ENCODE data around the gene ZNF76.

ZNF76 gene

GRCh38 chr6:35272005-35272404, 12.5 kb downstream of the ZNF76 start:
- DNase-seq, result no peak

GRCh38 chr6:35273822-35274559, 14.5 kb downstream of the ZNF76 start:
- no peak for DNase-seq

- no peak for DNase-seq
Measured at GRCh38 chr6:35275744-35276260, 16.3 kb downstream of the ZNF76 start.

GRCh38 chr6:35278708-35279107, 19.2 kb downstream of the ZNF76 start:
- no peak for DNase-seq

- DNase-seq, result no peak
Measured at GRCh38 chr6:35280903-35281302, 21.4 kb downstream of the ZNF76 start.

GRCh38 chr6:35282472-35282871, 22.9 kb downstream of the ZNF76 start:
- DNase-seq, result no peak

- no peak for DNase-seq
Measured at GRCh38 chr6:35283361-35283760, 23.8 kb downstream of the ZNF76 start.

GRCh38 chr6:35287671-35288396, 28.3 kb downstream of the ZNF76 start:
- DNase-seq, result no peak

- no peak for DNase-seq
Measured at GRCh38 chr6:35288834-35289233, 29.3 kb downstream of the ZNF76 start.

GRCh38 chr6:35291491-35291890, 32.0 kb downstream of the ZNF76 start:
- DNase-seq, result no peak

GRCh38 chr6:35292494-35292893, 33.0 kb downstream of the ZNF76 start:
- DNase-seq, result peak in 1 of 2 experiments; percentile 69

GRCh38 chr6:35293681-35294080, 34.1 kb downstream of the ZNF76 start:
- DNase-seq, result no peak

GRCh38 chr6:35294308-35294945, 34.9 kb downstream of the ZNF76 start:
- peak in 1 of 2 experiments; percentile 27 for DNase-seq

- no peak for DNase-seq
Measured at GRCh38 chr6:35295036-35295435, 35.5 kb downstream of the ZNF76 start.

- DNase-seq, result no peak
Measured at GRCh38 chr6:35295521-35296315, 36.2 kb downstream of the ZNF76 start.

GRCh38 chr6:35296931-35297600, 37.5 kb downstream of the ZNF76 start:
- DNase-seq, result no peak

GRCh38 chr6:35297601-35298481, 38.3 kb downstream of the ZNF76 start, which contains the start of gene DEF6:
Gene DEF6 (plus strand): TSS chr6:35297818. CDS start chr6:35297857, 39 bp downstream.
- peak; percentile 62 to 81 for DNase-seq

- no peak for DNase-seq
Measured at GRCh38 chr6:35298625-35299140, 39.1 kb downstream of the ZNF76 start.

- DNase-seq, result no peak
Measured at GRCh38 chr6:35299674-35300073, 40.1 kb downstream of the ZNF76 start.

- DNase-seq, result no peak
Measured at GRCh38 chr6:35300848-35301247, 41.3 kb downstream of the ZNF76 start.
